IPS DF 4.7 (cell line): ENCODE results near the gene COL2A1.

Experiments
- DNase-seq: peaks from one replicate; pipeline ENCODE4 v3.0.0-alpha.2; 2013; ENCODE audit warnings: low spot score; ENCODE audit errors: extremely low read depth

Gene COL2A1

GRCh38 chr12:47990351-47991105 lies 13.7 kb downstream of the COL2A1 start:
- no peak for DNase-seq

GRCh38 chr12:47989666-47990065 lies 14.6 kb downstream of the COL2A1 start:
- DNase-seq = no peak

GRCh38 chr12:47989023-47989417 lies 15.3 kb downstream of the COL2A1 start:
- no peak for DNase-seq

GRCh38 chr12:47988073-47989022 lies 15.9 kb downstream of the COL2A1 start:
- DNase-seq = no peak

- no peak for DNase-seq
Observed at GRCh38 chr12:47987411-47988072, 16.7 kb downstream of the COL2A1 start.

- no peak for DNase-seq
Observed at GRCh38 chr12:47986832-47987231, 17.4 kb downstream of the COL2A1 start.

GRCh38 chr12:47986291-47986660 lies 18.0 kb downstream of the COL2A1 start:
- no peak for DNase-seq

GRCh38 chr12:47985596-47986290 lies 18.5 kb downstream of the COL2A1 start:
- DNase-seq = no peak

GRCh38 chr12:47984331-47984801 lies 19.9 kb downstream of the COL2A1 start:
- no peak for DNase-seq

GRCh38 chr12:47983541-47984115 lies 20.6 kb downstream of the COL2A1 start:
- DNase-seq = no peak

- DNase-seq = no peak
Observed at GRCh38 chr12:47982770-47983169, 21.5 kb downstream of the COL2A1 start.

- DNase-seq = no peak
Observed at GRCh38 chr12:47982311-47982710, 22.0 kb downstream of the COL2A1 start.

GRCh38 chr12:47981496-47982260 lies 22.6 kb downstream of the COL2A1 start:
- DNase-seq = no peak

- DNase-seq = no peak
Observed at GRCh38 chr12:47980779-47981495, 23.3 kb downstream of the COL2A1 start.

GRCh38 chr12:47980197-47980596 lies 24.1 kb downstream of the COL2A1 start:
- DNase-seq = no peak

- no peak for DNase-seq
Observed at GRCh38 chr12:47979686-47980085, 24.6 kb downstream of the COL2A1 start.

GRCh38 chr12:47979166-47979565 lies 25.1 kb downstream of the COL2A1 start:
- DNase-seq = no peak

- no peak for DNase-seq
Observed at GRCh38 chr12:47978598-47978873, 25.7 kb downstream of the COL2A1 start.

- no peak for DNase-seq
Observed at GRCh38 chr12:47977772-47978597, 26.3 kb downstream of the COL2A1 start.
